GM12878 (cell line): ENCODE results near the gene ZNF467. TPM values are rescaled to one million over a fixed set of nuclear protein-coding genes. Genes with fewer than 3 reads are reported as not detected.

ENCODE experiments used
- ATAC-seq: fragments of 200-7000 bp; cut with Tn5 transposase; 3 replicates; pipeline ENCODE4 v1.9.1; 2020; ENCODE audit warnings: mild to moderate bottlenecking, moderate library complexity
- BruUV-seq: library from RNA; stranded (reverse); fragments of 400-500 nt; replicated peaks from 2 replicates; lab custom pipeline; 2021; lab: Mats Ljungman, UMichigan
- CTCF ChIA-PET: fragments of 300-600 bp; sonication (Branson Sonifier 250); formaldehyde crosslinking; extraction: SDS; loops from one replicate; lab custom pipeline; 2021; ENCODE audit warnings: inconsistent platforms; lab: Yijun Ruan, JAX
- POLR2A ChIA-PET: fragments of 350-600 bp; formaldehyde crosslinking; extraction: SDS; loops from one replicate; lab custom pipeline; 2021; ENCODE audit warnings: inconsistent platforms; lab: Charles Lee
- RAD21 ChIA-PET: fragments of 300-600 bp; sonication (Branson Sonifier 250); formaldehyde crosslinking; loops from one replicate; lab custom pipeline; 2023; ENCODE audit warnings: antibody characterized with exemption; ENCODE audit not compliant: unreplicated experiment; lab: Charles Lee
- SMC1A ChIA-PET: fragments of 300-600 bp; sonication (Branson Sonifier 250); formaldehyde crosslinking; loops from one replicate; lab custom pipeline; 2023; ENCODE audit not compliant: unreplicated experiment, uncharacterized antibody; lab: Charles Lee
- DNase-seq: peaks from one replicate; pipeline ENCODE4 v3.0.0-alpha.2; 2011; ENCODE audit warnings: low read depth, low spot score
- FAIRE-seq: peaks from 3 replicates; lab custom pipeline; 2011; peaks lifted over from hg19 to GRCh38; lab: Jason Lieb, UNC
- H2AFZ ChIP-seq: 2 replicates; pipeline ENCODE4 v1.6.0; 2011; ENCODE audit warnings: low read depth, low read length, control low read depth; ENCODE audit not compliant: control insufficient read depth
- H3K27ac ChIP-seq: 2 replicates; pipeline ENCODE4 v1.5.1; 2011; ENCODE audit warnings: control low read depth; ENCODE audit not compliant: control insufficient read depth, insufficient read depth
- H3K27me3 ChIP-seq, 2 experiments: replicated peaks in 1 of 2; 2 replicates each; pipeline versions ENCODE4 v1.6.0 to v1.6.1; 2011; ENCODE audit warnings: low read length in 1 of 2; ENCODE audit not compliant: control insufficient read depth in 2 of 2, insufficient read depth in 2 of 2
- H3K36me3 ChIP-seq, 2 experiments: 2 replicates each; pipeline ENCODE4 v1.5.1; 2011; ENCODE audit warnings: low read length in 1 of 2; ENCODE audit not compliant: control insufficient read depth in 2 of 2, insufficient read depth in 2 of 2
- H3K4me1 ChIP-seq: 2 replicates; pipeline ENCODE4 v1.6.1; 2011; ENCODE audit warnings: mild to moderate bottlenecking, low read length, moderate library complexity, mixed read lengths; ENCODE audit not compliant: control insufficient read depth, insufficient read depth
- H3K4me2 ChIP-seq: 2 replicates; pipeline ENCODE4 v1.6.0; 2011; ENCODE audit warnings: control low read depth; ENCODE audit not compliant: control insufficient read depth, insufficient read depth
- H3K4me3 ChIP-seq: fragments of 200-600 bp; sonication (generic); 2 replicates; pipeline ENCODE4 v1.5.1; 2016
- H3K79me2 ChIP-seq: 2 replicates; pipeline ENCODE4 v1.6.0; 2011; ENCODE audit warnings: low read length; ENCODE audit not compliant: control insufficient read depth, insufficient read depth
- H3K9ac ChIP-seq: 2 replicates; pipeline ENCODE4 v1.8.0; 2011; ENCODE audit warnings: low read length, control low read depth, mixed read lengths; ENCODE audit not compliant: control insufficient read depth, insufficient read depth
- H3K9me3 ChIP-seq: replicated peaks from 3 replicates; pipeline ENCODE4 v1.5.1; 2011; ENCODE audit warnings: mild to moderate bottlenecking, low read length; ENCODE audit not compliant: control insufficient read depth, insufficient read depth
- H4K20me1 ChIP-seq: 2 replicates; pipeline ENCODE4 v1.6.0; 2011; ENCODE audit not compliant: control insufficient read depth, insufficient read depth
- ATF2 ChIP-seq: IDR thresholded peaks from 2 replicates; pipeline ENCODE4 v1.6.1; 2012; ENCODE audit warnings: low read length, inconsistent platforms
- CTCF ChIP-seq, 3 experiments: IDR thresholded peaks in 2 of 3; conservative IDR thresholded peaks in 1 of 3; 2 replicates each; pipeline ENCODE4 v1.5.1; 2011; ENCODE audit warnings: low read depth in 3 of 3, low read length in 3 of 3, mild to moderate bottlenecking in 3 of 3, control low read depth in 2 of 3, moderate library complexity in 2 of 3, inconsistent platforms in 1 of 3, mixed read lengths in 1 of 3; ENCODE audit not compliant: control insufficient read depth in 2 of 3, insufficient read depth in 1 of 3; ENCODE audit errors: extremely low read depth in 1 of 3
- ETV6 ChIP-seq, 2 experiments: fragments of 450-650 bp in 1 of 2; IDR thresholded peaks in 1 of 2; conservative IDR thresholded peaks in 1 of 2; 2 replicates each; pipeline ENCODE4 v1.6.1; 2014; ENCODE audit warnings: antibody characterized with exemption in 1 of 2, borderline replicate concordance in 1 of 2, low read depth in 1 of 2, mild to moderate bottlenecking in 1 of 2, moderate library complexity in 1 of 2
- IRF3 ChIP-seq: fragments of 450-650 bp; IDR thresholded peaks from 2 replicates; pipeline ENCODE4 v1.6.1; 2014; ENCODE audit warnings: mild to moderate bottlenecking
- RELB ChIP-seq: fragments of 450-650 bp; IDR thresholded peaks from 2 replicates; pipeline ENCODE4 v1.6.1; 2017; ENCODE audit warnings: low read depth, mild to moderate bottlenecking, moderate library complexity
- WGBS: methylation state at CpG from one replicate; pipeline ENCODE4 v1.1.6; 2016; ENCODE audit warnings: low lambda C conversion rate; ENCODE audit not compliant: insufficient replicate concordance, insufficient coverage; ENCODE audit errors: missing lambda C conversion rate; 5-methylcytosine and 5-hydroxymethylcytosine counted together
- in situ Hi-C: fragments of 300-500 bp; cut with MboI; formaldehyde crosslinking; loops from 9 replicates; pipeline ENCODE4 v1.14.3; 2018; ENCODE audit warnings: mixed read lengths
- intact Hi-C: fragments of 100-400 bp; cut with micrococcal nuclease; formaldehyde crosslinking; loops from one replicate; pipeline ENCODE4 v1.14.2; 2022; ENCODE audit not compliant: unreplicated experiment
- polyA plus RNA-seq, 11 experiments: library from polyadenylated mRNA; depleted of rRNA in 4 of 11; unstranded in 6 of 11; stranded (reverse) in 5 of 11; fragments of >200 nt; fragmentation: Nextera tagmentation in 4 of 11; fragmentation: Illumina TruSeq in 1 of 11; extraction: Ambion mirVana in 4 of 11; extraction: Trizol in 1 of 11; gene quantifications; 1 replicate in 1 of 11; 2 replicates in 10 of 11; pipeline versions ENCODE4 v1.2.1 to v1.2.3, GENCODE V29; 2011 to 2016; ENCODE audit warnings: inconsistent platforms in 2 of 11, missing spikeins in 2 of 11, low read depth in 1 of 11
- total RNA-seq, 4 experiments: library from RNA; depleted of rRNA in 3 of 4; stranded (reverse); fragments of >200 nt in 3 of 4; fragmentation: Illumina TruSeq in 1 of 4; extraction: Trizol in 1 of 4; gene quantifications; 2 replicates each; pipeline versions ENCODE4 v1.2.1 to v1.2.3, GENCODE V29; 2013 to 2021

The ZNF467 gene
- total and polyA plus RNA-seq, 10 of the 15 experiments (the other 5 are each of a cell fraction or from before 2014, with no cell fraction given) = not detected

- TF ChIP-seq IRF3 = no peak
- no peak for TF ChIP-seq ATF2
- TF ChIP-seq ETV6 (conservative IDR thresholded peaks at IDR 0.05 in 1 of 2, IDR thresholded peaks at IDR 0.05 in 1 of 2; ENCODE audit: borderline replicate concordance in 1 of 2, low read depth in 1 of 2) = no peak
Measured at GRCh38 chr7:149790754-149791360, 17.5 kb upstream of the ZNF467 start (continued).

- Histone ChIP-seq H3K4me1 (no peaks in the 10 kb centered on the region), H3K79me2 (no peaks in the 10 kb centered on the region), H3K4me3 (no peak overlapping the region), H3K27ac (no peak overlapping the region), H3K9me3 (no peaks in the 10 kb centered on the region), H3K9ac (no peak overlapping the region), H3K4me2 (no peak overlapping the region), H2AFZ (no peak overlapping the region), H4K20me1 (no peaks in the 10 kb centered on the region), H3K27me3 (peaks cover 0 to 1% of the 10 kb centered on the region in 2 experiments; a peak in 2 of 4 replicates), H3K36me3 (no peaks in the 10 kb centered on the region)
- in situ Hi-C loops (no loop called here), intact Hi-C loops (no loop called here)
- peak; percentile 11 to 24 (median 21); a peak in 2 of 6 replicates for TF ChIP-seq CTCF (IDR thresholded peaks at IDR 0.05 in 2 of 3, conservative IDR thresholded peaks at IDR 0.05 in 1 of 3; ENCODE audit: control insufficient read depth in 2 of 3, extremely low read depth in 1 of 3, insufficient read depth in 1 of 3, low read depth in 3 of 3, low read length in 3 of 3)
- no peak for TF ChIP-seq RELB
- WGBS = 55% methylated on average over 48 of the region's 56 CpGs
- ATAC-seq = peak; percentile 34; the same call in 2 of the 3 replicates
- ChIA-PET SMC1A (no interaction called here), RAD21 (no interaction called here), POLR2A (no interaction called here), CTCF (no interaction called here)
- no peak for DNase-seq
- no TSS peak for BruUV-seq
- FAIRE-seq = no peak
Measured at GRCh38 chr7:149790146-149790548, 16.8 kb upstream of the ZNF467 start.
